DND-41 (cell line): ENCODE results near the gene ZBTB3.
"Not testable (repeated sequence)": the region's sequence is repeated elsewhere in the genome, so short reads cannot be mapped to it uniquely, and the experiment has no call there.

Experiments
- ATAC-seq: fragments of 200-7000 bp; cut with Tn5 transposase; 3 replicates; pipeline ENCODE4 v1.9.1; 2021; ENCODE audit warnings: low read depth; ENCODE audit not compliant: insufficient read depth
- DNase-seq: peaks from one replicate; pipeline ENCODE4 v3.0.0-alpha.2; 2020
- H2AFZ ChIP-seq: 2 replicates; pipeline ENCODE4 v1.6.0; 2012; ENCODE audit warnings: low read depth, low read length
- H3K27ac ChIP-seq: 2 replicates; pipeline ENCODE4 v1.5.1; 2012; ENCODE audit warnings: low read length, inconsistent platforms
- H3K27me3 ChIP-seq: fragments of 200-600 bp; sonication (generic); 2 replicates; pipeline ENCODE4 v1.6.0; 2012; ENCODE audit warnings: low read length, mild to moderate bottlenecking, inconsistent platforms; ENCODE audit not compliant: insufficient read depth, poor library complexity
- H3K36me3 ChIP-seq: 2 replicates; pipeline ENCODE4 v1.5.1; 2012; ENCODE audit warnings: low read length, inconsistent platforms; ENCODE audit not compliant: insufficient read depth
- H3K4me1 ChIP-seq: 2 replicates; pipeline ENCODE4 v1.5.1; 2012; ENCODE audit warnings: mild to moderate bottlenecking, low read length; ENCODE audit not compliant: insufficient read depth
- H3K4me2 ChIP-seq: 2 replicates; pipeline ENCODE4 v1.6.0; 2012; ENCODE audit warnings: mild to moderate bottlenecking, moderate library complexity, low read length, inconsistent platforms; ENCODE audit not compliant: insufficient read depth
- H3K4me3 ChIP-seq, 2 experiments: fragments of 200-600 bp in 1 of 2; shearing (Covaris generic) in 1 of 2; 2 replicates each; pipeline ENCODE4 v1.5.1; 2012 to 2016; ENCODE audit warnings: inconsistent platforms in 2 of 2, low read length in 2 of 2, mild to moderate bottlenecking in 2 of 2, low read depth in 1 of 2, moderate library complexity in 1 of 2
- H3K79me2 ChIP-seq: 2 replicates; pipeline ENCODE4 v1.6.0; 2012; ENCODE audit warnings: low read length, inconsistent platforms; ENCODE audit not compliant: insufficient read depth
- H3K9ac ChIP-seq: 2 replicates; pipeline ENCODE4 v1.6.0; 2012; ENCODE audit warnings: low read depth, mild to moderate bottlenecking, inconsistent platforms, low read length, moderate library complexity
- H3K9me3 ChIP-seq: 2 replicates; pipeline ENCODE4 v1.5.1; 2012; ENCODE audit warnings: low read length, moderate library complexity, mild to moderate bottlenecking, inconsistent platforms; ENCODE audit not compliant: insufficient read depth, severe bottlenecking
- H4K20me1 ChIP-seq: 2 replicates; pipeline ENCODE4 v1.6.0; 2012; ENCODE audit warnings: low read length; ENCODE audit not compliant: insufficient read depth
- CTCF ChIP-seq: IDR thresholded peaks from 2 replicates; pipeline ENCODE4 v1.5.1; 2012; ENCODE audit warnings: borderline replicate concordance, low read length, moderate library complexity, mild to moderate bottlenecking; ENCODE audit not compliant: poor library complexity, severe bottlenecking; ENCODE audit errors: extremely low read depth
- EZH2 ChIP-seq: IDR thresholded peaks from 3 replicates; pipeline ENCODE4 v1.6.1; 2012; ENCODE audit warnings: borderline replicate concordance, low read depth, mild to moderate bottlenecking, moderate library complexity, low read length, inconsistent platforms; ENCODE audit not compliant: severe bottlenecking

ZBTB3 gene

DNA sequence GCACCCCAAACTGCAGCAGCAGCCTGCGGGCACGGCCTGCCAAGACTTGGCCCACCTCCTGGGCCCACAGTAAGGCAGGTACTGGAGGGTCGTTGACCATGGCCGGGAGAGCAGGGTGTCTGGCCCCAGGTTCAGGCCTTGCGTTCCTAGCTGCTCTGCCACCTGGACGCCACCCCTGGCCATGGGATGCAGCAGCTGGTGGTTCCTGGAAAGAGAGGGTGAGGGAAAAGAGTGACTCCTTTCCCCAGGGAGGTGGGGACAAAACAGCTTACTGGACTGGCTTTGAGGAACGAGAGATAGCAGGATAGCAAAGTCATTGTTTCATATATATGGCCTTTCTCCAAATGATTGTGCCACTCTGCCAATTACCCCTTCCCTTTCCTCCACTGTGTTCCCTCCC, 48.5 kb downstream of the ZBTB3 start:
- DNase-seq = no peak
- Histone ChIP-seq H4K20me1 (no peaks in the 10 kb centered on the region), H3K9me3 (no peaks in the 10 kb centered on the region), H2AFZ (peak overlapping the region; percentile 94), H3K27ac (peak overlapping the region; percentile 96), H3K36me3 (peaks cover 13% of the 10 kb centered on the region), H3K27me3 (no peaks in the 10 kb centered on the region), H3K9ac (peak overlapping the region; percentile 83), H3K4me1 (peaks cover 49% of the 10 kb centered on the region), H3K4me3 (peak overlapping the region; percentile 44 to 88), H3K4me2 (peak overlapping the region; percentile 97), H3K79me2 (peaks cover 22% of the 10 kb centered on the region)
- ATAC-seq = no peak
- no peak for TF ChIP-seq EZH2
- TF ChIP-seq CTCF = no peak

DNA sequence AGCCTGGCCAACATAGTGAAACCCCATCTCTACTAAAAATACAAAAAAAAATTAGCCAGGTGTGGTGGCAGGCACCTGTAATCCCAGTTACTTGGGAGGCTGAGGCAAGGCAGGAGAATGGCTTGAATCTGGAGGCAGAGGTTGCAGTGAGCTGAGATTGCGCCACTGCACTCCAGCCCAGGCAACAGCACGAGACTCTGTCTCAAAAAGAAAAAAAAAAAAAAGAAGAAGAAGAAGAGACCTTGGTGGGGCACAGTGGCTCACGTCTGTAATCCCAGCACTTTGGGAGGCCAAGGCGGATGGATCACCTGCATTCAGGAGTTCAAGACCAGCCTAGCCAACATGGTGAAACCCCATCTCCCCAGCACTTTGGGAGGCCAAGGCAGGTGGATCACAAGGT, 50.0 kb downstream of the ZBTB3 start:
- H3K4me3 ChIP-seq, DNase-seq, H3K4me2 ChIP-seq, H3K27ac ChIP-seq, ATAC-seq, H2AFZ ChIP-seq, H3K27me3 ChIP-seq, H3K36me3 ChIP-seq, H3K9me3 ChIP-seq, H3K9ac ChIP-seq, H4K20me1 ChIP-seq: not testable (repeated sequence)
- Histone ChIP-seq H3K79me2 (peaks cover 19% of the 10 kb centered on the region), H3K4me1 (peaks cover 37% of the 10 kb centered on the region)

DNA sequence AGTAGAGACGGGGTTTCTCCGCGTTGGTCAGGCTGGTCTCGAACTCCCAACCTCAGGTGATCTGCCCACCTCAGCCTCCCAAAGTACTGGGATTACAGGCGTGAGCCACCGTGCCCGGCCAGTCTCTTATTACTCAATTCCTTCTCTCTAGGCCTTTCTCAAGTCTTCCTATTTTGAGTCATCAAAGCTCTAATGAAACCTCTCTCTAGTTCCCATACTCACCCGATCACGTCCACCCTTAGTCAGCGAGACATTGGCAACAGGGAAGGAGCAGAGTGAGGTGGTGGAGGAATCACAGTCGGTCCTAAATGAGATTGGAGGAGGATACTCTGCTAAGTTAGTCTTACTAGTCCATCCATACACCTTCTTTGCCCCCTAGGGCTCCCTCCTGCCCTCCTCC, 51.7 kb downstream of the ZBTB3 start:
- Histone ChIP-seq H3K36me3 (peaks cover 6% of the 10 kb centered on the region; the same call in 1 of the 2 replicates), H3K27ac (no peak overlapping the region)
- TF ChIP-seq EZH2 = no peak
- TF ChIP-seq CTCF = no peak

More for the DNA sequence above, 51.7 kb downstream of the ZBTB3 start:
- ATAC-seq (no peak), DNase-seq (no peak)
- Histone ChIP-seq H3K4me2 (no peak overlapping the region), H4K20me1 (no peaks in the 10 kb centered on the region), H3K9me3 (no peaks in the 10 kb centered on the region), H3K27me3 (no peaks in the 10 kb centered on the region), H3K4me1 (peaks cover 20% of the 10 kb centered on the region), H2AFZ (no peak overlapping the region), H3K79me2 (peaks cover 8% of the 10 kb centered on the region), H3K4me3 (no peak overlapping the region), H3K9ac (no peak overlapping the region)
